GF-D8 (cell line): ENCODE results near the gene AAK1.
"Not testable (repeated sequence)": the region's sequence is repeated elsewhere in the genome, so short reads cannot be mapped to it uniquely, and the experiment has no call there.

Source experiments
- DNase-seq: peaks from one replicate; lab custom pipeline; 2025; lab: John Stamatoyannopoulos, UW

AAK1 gene

GRCh38 chr2:69624611-69625010 is 18.9 kb downstream of the AAK1 start:
- no peak for DNase-seq

GRCh38 chr2:69624131-69624530 is 19.4 kb downstream of the AAK1 start:
- DNase-seq, result peak; percentile 49

DNA sequence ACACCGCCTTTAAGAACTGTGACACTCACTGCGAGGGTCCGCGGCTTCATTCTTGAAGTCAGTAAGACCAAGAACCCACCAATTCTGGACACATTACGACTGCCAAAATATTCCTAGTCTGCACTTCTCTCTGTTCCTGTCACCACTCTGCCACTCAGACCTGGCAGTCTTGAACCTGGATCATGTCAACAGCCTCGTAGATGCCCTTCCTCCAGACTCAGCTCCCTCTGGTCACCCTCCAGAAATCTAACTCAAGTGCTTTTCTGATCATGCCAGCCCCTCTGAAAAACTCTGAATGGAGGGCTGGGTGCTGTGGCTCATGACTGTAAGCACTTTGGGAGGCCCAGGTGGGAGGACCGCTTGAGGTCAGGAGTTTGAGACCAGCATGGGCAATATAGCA is 20.3 kb downstream of the AAK1 start:
- DNase-seq, result no peak

GRCh38 chr2:69622805-69623204 is 20.7 kb downstream of the AAK1 start:
- DNase-seq, result not testable (repeated sequence)

DNA sequence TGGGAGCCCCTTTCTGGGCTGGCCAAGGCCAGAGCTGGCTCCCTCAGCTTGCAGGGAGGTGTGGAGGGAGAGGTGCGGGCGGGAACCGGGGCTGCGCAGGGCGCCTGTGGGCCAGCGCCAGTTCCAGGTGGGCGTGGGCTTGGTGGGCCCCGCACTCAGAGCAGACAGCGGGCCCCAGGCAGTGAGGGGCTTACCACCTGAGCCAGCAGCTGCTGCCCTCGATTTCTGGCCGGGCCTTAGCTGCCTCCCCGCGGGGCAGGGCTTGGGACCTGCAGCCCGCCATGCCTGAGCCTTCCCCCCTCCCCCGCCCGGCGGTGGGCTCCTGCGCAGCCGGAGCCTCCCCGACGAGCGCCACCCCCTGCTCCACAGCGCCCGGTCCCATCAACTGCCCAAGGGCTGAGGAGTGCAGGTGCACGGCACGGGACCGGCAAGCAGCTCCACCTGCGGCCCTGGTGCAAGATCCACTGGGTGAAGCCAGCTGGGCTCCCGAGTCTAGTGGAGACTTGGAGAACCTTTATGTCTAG is 21.5 kb downstream of the AAK1 start:
- not testable (repeated sequence) for DNase-seq

- no peak for DNase-seq
These were observed 22.1 kb downstream of the AAK1 start for GRCh38 chr2:69621440-69621839.

- no peak for DNase-seq
These were observed 22.7 kb downstream of the AAK1 start for GRCh38 chr2:69620870-69621269.

DNA sequence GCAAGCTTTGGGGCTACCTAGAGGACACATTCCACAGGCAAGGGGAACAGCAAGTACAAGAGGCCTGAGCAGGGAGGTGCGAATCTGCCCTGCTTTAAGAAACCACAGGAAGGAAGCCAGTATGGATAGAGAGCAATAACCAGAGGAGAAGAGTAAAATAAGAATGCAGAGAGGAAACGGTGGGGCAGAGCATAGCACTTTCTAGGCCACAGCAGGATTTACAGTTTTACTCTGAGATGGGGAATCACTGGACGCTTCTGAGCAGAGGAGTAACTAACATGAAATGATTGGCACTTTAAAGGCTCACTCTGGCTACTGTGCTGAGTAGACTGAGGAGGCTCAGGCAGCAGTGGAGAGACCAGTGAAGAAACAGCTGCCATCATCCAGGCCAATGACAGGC is 23.8 kb downstream of the AAK1 start:
- peak; percentile 77 for DNase-seq

DNA sequence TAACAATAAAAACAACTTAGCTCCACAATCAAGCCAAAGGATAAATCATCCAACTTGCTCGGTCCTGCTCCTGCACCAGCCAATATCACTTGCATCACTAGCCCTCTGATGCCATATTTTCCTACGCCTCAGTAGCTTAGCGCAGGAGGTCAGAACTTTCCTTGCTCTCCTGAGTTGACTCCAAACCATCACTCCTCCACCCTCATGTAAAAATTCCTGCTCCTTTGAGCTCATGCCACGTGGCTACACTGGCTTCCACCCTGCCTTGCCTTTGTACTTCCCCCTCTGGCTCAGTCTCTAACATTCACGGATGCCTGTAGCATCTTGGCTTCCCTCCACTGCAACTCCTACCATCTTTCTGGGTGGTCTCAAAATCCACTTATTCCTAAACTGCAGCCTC is 25.2 kb downstream of the AAK1 start:
- no peak for DNase-seq

DNA sequence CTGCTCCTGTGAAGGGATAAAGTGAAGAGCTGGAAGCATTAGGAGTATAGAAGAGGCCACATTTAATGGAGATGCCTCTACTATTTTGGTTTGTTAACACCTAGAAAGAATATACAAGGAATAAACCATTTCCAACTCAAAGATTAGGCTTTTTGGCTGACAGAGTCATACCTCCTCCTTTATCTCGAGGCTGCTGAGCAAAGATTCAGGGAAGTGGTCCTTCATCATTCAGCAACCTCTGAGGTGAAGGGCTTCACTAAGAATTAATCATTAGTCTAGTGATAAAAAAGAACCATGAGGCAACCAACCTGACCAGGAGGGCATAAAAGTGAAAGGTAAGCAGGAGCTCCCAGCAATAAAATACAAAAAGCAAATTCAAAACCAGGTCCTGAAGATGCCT is 25.8 kb downstream of the AAK1 start:
- no peak for DNase-seq

DNA sequence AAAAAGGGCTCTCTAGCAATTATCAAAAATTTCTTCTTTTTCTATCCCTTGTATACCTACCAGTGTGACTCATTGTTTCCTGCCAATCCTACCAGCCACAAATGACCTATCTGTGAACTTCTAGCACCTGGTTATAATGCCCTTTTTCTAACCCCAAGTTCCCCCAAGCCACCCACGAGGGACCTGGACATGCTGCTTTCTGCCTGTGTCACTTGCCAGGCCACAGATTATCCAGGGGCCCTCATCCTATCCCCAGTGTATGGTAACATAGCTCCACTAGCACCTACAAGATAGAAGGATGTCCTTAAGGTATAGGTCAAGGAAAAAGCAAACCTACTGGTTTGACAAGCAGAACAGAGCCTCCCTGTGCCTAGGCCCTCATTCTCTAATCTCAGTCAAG is 26.8 kb downstream of the AAK1 start:
- peak; percentile 58 for DNase-seq

GRCh38 chr2:69615969-69616368 is 27.6 kb downstream of the AAK1 start:
- no peak for DNase-seq

DNA sequence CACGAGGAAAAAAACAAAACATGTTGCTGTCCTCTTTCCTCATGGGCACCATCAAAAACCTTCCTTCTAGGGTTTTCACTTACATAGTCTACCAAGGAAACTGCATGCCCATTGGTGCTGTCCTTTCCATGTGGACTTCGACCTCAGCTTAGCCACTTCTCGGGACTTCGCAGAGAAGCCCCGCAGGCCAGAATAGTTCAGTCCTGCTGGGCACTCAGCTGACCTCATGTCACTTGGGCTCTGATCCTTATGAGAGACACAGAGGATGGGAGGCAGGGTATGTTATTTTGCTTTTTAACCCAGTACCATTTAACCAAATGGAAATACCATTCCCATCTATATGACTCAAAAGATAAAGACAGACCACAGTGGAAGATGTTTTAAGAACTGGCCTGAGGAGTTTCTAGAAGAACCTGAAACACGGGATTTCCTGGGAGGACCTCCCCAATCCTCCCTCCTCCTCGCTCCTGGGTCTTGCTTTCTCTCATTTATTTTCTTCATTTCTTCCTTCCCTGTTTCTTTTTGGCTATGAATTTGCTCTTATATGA is 28.4 kb downstream of the AAK1 start:
- no peak for DNase-seq

GRCh38 chr2:69612707-69613106 is 30.8 kb downstream of the AAK1 start:
- DNase-seq, result no peak

DNA sequence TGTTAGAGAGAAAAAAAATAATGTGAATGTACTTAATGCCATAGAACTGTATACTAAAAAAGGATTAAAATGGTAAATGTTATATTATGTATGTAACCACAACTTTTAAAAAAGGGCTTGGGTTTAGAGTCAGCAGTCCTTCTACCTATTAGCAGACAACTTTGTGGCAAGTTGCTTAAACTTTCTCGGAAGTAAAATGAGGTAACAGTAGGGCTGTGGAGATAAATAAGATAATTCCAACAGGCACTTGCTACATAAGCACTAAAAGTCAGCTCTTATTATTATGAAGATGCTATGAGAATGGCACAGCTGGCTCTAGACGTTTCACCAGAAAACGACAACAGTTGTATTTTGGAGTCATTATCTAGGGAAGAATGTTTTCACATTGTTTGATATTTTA is 31.3 kb downstream of the AAK1 start:
- peak; percentile 95 for DNase-seq

- DNase-seq, result no peak
These were observed 35.4 kb downstream of the AAK1 start for GRCh38 chr2:69608109-69608508.

DNA sequence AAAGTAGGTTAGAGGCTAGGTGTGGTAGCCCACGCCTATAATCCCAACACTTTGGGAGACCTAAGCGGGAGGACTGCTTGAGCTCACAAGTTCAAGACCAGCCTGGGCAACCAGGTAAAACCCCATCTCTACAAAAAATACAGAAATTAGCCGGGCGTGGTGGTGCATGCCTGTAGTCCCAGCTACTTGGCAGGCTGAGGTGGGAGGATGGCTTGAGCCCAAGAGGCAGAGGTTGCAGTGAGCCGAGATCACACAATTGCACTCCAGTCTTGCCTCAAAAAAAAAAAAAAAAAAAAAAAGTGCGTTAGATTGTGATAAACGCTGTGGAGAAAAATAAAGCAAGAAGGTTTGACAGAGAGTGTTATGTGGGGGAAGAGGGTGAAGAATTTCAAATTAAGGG is 36.8 kb downstream of the AAK1 start:
- DNase-seq, result not testable (repeated sequence)

GRCh38 chr2:69605284-69605683 is 38.3 kb downstream of the AAK1 start:
- DNase-seq, result no peak

GRCh38 chr2:69604836-69605235 is 38.7 kb downstream of the AAK1 start:
- no peak for DNase-seq

GRCh38 chr2:69604026-69604678 is 39.4 kb downstream of the AAK1 start:
- DNase-seq, result no peak

DNA sequence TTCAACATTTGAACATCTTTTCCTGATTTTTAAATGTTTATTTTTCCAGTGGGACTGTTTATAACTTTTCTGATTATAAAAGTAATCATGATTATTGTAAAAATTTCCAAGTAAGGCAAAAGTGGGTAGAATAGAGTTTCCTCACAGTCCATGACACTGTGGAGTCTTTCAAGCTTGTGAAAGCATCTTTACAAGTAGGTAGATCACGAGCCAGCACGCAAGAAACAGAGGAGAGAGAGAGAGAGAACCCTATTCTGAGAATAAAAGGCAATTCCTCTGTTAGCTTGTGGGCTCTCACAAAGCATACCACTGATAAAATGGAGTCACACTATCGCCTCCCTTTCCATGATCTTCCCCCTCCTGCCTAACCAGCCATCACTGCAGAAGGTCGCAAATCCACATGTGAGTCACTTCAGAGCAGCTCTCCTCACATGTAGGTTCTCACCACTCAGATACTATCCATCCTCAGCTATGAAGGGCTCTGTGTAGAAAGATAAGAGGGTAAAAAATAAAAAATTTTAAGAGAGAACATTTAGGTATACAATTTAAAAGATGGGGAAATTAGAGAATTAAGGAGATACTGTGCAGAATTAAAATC is 40.3 kb downstream of the AAK1 start:
- no peak for DNase-seq

GRCh38 chr2:69601179-69601612 is 42.3 kb downstream of the AAK1 start:
- no peak for DNase-seq

DNA sequence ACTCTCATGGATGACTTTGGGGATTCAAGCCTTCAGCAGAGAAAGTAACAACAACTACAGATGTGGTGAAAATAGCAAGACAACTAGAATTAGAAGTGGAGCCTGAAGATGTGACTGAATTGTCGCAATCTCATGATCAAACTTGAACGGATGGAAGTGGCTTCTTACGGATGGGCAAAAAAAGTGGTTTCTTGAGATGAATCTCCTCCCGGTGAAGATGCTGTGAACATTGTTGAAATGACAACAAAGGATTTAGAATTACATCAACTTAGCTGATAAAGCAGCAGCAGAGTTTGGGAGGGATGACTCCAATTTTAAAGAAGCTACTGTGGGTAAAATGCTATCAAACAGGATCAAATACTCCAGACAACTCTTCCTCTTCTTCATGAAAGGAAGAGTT is 43.1 kb downstream of the AAK1 start:
- DNase-seq, result no peak
